ENCODE measurements around the gene THSD7B.

DNA sequence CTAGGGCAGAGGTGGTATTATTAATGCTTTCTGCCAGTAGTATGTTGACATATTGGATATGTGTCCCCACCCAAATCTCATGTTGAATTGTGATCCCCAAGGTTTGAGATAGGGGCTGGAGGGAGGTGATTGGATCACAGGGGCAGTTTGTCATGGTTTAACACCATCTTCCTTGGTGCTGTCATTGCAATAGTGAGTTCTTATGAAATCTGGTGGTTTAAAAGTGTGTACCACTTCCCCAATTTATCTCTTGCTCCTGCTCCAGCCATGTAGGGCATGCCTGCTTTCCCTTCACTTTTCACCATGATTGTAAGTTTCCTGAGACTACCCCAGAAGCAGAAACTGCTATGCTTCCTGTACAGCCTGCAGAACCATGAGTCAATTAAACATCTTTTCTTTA lies 47.1 kb upstream of the THSD7B start:
- TF ChIP-seq EZH2 (IDR thresholded peaks at IDR 0.05; ENCODE audit: low read depth, unreplicated experiment) (no peak), CREB1 (CRISPR knock-in tag; IDR thresholded peaks at IDR 0.05; ENCODE audit: low read depth) (no peak), POLR2AphosphoS5 (IDR thresholded peaks at IDR 0.05; ENCODE audit: low read depth) (no peak), STAT1 (IDR thresholded peaks at IDR 0.05; ENCODE audit: unreplicated experiment) (no peak), EZH2phosphoT487 (IDR thresholded peaks at IDR 0.05; ENCODE audit: unreplicated experiment) (no peak), JUNB (IDR thresholded peaks at IDR 0.05; ENCODE audit: unreplicated experiment) (no peak), NANOG (IDR thresholded peaks at IDR 0.05; ENCODE audit: borderline replicate concordance) (no peak)
- TF ChIP-seq, protein P1, sequence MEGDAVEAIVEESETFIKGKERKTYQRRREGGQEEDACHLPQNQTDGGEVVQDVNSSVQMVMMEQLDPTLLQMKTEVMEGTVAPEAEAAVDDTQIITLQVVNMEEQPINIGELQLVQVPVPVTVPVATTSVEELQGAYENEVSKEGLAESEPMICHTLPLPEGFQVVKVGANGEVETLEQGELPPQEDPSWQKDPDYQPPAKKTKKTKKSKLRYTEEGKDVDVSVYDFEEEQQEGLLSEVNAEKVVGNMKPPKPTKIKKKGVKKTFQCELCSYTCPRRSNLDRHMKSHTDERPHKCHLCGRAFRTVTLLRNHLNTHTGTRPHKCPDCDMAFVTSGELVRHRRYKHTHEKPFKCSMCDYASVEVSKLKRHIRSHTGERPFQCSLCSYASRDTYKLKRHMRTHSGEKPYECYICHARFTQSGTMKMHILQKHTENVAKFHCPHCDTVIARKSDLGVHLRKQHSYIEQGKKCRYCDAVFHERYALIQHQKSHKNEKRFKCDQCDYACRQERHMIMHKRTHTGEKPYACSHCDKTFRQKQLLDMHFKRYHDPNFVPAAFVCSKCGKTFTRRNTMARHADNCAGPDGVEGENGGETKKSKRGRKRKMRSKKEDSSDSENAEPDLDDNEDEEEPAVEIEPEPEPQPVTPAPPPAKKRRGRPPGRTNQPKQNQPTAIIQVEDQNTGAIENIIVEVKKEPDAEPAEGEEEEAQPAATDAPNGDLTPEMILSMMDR (conservative IDR thresholded peaks at IDR 0.05; ENCODE audit: low read depth in 2 of 2), result no peak
- TF ChIP-seq, protein P2, sequence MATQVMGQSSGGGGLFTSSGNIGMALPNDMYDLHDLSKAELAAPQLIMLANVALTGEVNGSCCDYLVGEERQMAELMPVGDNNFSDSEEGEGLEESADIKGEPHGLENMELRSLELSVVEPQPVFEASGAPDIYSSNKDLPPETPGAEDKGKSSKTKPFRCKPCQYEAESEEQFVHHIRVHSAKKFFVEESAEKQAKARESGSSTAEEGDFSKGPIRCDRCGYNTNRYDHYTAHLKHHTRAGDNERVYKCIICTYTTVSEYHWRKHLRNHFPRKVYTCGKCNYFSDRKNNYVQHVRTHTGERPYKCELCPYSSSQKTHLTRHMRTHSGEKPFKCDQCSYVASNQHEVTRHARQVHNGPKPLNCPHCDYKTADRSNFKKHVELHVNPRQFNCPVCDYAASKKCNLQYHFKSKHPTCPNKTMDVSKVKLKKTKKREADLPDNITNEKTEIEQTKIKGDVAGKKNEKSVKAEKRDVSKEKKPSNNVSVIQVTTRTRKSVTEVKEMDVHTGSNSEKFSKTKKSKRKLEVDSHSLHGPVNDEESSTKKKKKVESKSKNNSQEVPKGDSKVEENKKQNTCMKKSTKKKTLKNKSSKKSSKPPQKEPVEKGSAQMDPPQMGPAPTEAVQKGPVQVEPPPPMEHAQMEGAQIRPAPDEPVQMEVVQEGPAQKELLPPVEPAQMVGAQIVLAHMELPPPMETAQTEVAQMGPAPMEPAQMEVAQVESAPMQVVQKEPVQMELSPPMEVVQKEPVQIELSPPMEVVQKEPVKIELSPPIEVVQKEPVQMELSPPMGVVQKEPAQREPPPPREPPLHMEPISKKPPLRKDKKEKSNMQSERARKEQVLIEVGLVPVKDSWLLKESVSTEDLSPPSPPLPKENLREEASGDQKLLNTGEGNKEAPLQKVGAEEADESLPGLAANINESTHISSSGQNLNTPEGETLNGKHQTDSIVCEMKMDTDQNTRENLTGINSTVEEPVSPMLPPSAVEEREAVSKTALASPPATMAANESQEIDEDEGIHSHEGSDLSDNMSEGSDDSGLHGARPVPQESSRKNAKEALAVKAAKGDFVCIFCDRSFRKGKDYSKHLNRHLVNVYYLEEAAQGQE (IDR thresholded peaks at IDR 0.05; ENCODE audit: unreplicated experiment), result no peak
- TF ChIP-seq, protein P3, sequence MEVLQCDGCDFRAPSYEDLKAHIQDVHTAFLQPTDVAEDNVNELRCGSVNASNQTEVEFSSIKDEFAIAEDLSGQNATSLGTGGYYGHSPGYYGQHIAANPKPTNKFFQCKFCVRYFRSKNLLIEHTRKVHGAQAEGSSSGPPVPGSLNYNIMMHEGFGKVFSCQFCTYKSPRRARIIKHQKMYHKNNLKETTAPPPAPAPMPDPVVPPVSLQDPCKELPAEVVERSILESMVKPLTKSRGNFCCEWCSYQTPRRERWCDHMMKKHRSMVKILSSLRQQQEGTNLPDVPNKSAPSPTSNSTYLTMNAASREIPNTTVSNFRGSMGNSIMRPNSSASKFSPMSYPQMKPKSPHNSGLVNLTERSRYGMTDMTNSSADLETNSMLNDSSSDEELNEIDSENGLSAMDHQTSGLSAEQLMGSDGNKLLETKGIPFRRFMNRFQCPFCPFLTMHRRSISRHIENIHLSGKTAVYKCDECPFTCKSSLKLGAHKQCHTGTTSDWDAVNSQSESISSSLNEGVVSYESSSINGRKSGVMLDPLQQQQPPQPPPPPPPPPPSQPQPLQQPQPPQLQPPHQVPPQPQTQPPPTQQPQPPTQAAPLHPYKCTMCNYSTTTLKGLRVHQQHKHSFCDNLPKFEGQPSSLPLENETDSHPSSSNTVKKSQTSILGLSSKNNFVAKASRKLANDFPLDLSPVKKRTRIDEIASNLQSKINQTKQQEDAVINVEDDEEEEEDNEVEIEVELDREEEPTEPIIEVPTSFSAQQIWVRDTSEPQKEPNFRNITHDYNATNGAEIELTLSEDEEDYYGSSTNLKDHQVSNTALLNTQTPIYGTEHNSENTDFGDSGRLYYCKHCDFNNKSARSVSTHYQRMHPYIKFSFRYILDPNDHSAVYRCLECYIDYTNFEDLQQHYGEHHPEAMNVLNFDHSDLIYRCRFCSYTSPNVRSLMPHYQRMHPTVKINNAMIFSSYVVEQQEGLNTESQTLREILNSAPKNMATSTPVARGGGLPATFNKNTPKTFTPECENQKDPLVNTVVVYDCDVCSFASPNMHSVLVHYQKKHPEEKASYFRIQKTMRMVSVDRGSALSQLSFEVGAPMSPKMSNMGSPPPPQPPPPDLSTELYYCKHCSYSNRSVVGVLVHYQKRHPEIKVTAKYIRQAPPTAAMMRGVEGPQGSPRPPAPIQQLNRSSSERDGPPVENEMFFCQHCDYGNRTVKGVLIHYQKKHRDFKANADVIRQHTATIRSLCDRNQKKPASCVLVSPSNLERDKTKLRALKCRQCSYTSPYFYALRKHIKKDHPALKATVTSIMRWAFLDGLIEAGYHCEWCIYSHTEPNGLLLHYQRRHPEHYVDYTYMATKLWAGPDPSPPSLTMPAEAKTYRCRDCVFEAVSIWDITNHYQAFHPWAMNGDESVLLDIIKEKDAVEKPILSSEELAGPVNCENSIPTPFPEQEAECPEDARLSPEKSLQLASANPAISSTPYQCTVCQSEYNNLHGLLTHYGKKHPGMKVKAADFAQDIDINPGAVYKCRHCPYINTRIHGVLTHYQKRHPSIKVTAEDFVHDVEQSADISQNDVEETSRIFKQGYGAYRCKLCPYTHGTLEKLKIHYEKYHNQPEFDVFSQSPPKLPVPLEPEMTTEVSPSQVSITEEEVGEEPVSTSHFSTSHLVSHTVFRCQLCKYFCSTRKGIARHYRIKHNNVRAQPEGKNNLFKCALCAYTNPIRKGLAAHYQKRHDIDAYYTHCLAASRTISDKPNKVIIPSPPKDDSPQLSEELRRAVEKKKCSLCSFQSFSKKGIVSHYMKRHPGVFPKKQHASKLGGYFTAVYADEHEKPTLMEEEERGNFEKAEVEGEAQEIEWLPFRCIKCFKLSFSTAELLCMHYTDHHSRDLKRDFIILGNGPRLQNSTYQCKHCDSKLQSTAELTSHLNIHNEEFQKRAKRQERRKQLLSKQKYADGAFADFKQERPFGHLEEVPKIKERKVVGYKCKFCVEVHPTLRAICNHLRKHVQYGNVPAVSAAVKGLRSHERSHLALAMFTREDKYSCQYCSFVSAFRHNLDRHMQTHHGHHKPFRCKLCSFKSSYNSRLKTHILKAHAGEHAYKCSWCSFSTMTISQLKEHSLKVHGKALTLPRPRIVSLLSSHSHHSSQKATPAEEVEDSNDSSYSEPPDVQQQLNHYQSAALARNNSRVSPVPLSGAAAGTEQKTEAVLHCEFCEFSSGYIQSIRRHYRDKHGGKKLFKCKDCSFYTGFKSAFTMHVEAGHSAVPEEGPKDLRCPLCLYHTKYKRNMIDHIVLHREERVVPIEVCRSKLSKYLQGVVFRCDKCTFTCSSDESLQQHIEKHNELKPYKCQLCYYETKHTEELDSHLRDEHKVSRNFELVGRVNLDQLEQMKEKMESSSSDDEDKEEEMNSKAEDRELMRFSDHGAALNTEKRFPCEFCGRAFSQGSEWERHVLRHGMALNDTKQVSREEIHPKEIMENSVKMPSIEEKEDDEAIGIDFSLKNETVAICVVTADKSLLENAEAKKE (CRISPR knock-in tag; IDR thresholded peaks at IDR 0.05), result no peak
